GM21717 (cell line): ENCODE measurements around the gene DKK2.

Experiments used
- ATAC-seq: cut with Tn5 transposase; IDR thresholded peaks from one replicate; pipeline ENCODE4 v1.9.1; 2021; ENCODE audit warnings: mild to moderate bottlenecking, moderate library complexity; ENCODE audit not compliant: unreplicated experiment

Gene DKK2

GRCh38 chr4:107017443-107018343 lies 18.4 kb downstream of the DKK2 start:
- ATAC-seq = no peak

- ATAC-seq = no peak
These were observed 24.8 kb downstream of the DKK2 start for GRCh38 chr4:107011312-107011711.

DNA sequence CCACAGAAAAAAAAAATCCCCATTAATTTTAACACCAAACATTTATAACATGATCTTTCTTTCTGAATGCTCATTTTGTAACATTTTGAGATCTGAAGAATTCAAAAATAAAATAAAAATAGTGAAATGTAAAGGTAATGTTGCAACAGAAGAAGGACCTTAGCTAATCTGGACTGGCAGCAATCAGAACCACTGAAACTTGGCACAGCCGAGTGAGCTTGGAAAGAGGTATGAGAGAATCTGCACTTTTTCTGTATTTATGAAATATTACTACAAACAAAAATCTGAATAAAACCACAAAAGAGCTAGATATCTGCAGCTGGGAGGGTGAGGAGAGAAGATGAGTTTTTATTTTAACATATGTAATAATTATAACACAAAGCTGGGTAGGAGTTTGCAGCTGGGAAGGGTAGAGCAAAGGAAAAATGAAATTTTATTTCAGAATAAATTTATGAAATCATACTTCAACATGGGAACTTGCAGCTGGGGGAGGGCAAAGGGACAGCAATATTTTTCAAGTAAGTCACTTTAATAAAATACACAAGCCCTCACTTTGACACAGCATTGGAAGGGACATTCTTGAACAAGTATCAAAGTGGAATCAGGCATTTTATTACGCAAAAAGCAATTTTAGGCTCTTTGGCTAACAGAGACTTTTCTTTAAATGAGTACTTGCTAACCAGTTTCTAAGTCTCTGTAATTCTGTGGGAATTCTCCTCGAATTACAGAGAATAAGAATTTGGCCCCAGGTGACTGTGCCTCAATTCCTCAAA lies 26.7 kb downstream of the DKK2 start:
- ATAC-seq = no peak

- ATAC-seq = no peak
These were observed 28.0 kb downstream of the DKK2 start for GRCh38 chr4:107008115-107008514.

DNA sequence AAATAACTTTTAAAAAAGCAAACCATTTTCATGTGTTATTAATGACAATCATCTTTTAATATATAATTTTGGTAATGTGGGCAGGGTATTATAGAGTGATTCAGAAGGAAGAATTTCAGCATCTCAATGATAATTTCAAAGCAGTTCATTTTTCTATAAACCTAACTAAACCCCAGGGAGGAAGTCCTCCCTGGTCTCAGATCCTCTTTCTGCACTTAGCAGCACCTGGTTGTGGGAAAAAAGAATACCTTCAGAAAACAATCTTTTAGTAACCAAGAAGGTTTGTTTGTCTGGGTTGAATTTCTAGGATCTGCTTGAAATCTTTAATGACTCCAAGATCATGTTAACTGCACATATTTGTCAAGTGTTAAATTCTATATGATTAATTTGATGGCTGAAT lies 29.9 kb downstream of the DKK2 start:
- ATAC-seq = no peak

GRCh38 chr4:106996490-106996889 lies 39.6 kb downstream of the DKK2 start:
- ATAC-seq = no peak

- no peak for ATAC-seq
These were observed 42.3 kb downstream of the DKK2 start for GRCh38 chr4:106993827-106994226.

DNA sequence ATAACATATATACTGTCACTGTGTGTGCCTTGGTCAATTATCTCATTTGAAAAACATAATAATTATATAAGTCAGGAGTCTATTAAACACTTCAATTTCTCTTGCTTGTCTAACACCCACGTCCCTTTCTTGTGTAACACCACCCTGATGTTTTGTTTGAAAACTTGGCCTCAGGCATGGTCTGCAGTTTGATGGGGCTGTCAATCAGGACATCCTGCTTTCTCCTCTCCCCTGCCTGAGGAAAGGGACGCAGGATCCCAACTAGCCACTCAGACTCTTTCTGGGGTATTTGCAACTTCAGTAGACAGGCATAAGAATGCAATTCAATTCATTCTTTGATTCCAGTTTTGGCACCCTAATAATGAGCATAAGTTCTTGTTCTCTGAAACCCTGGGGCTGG lies 48.8 kb downstream of the DKK2 start:
- no peak for ATAC-seq

GRCh38 chr4:106986486-106986885 lies 49.6 kb downstream of the DKK2 start:
- ATAC-seq = no peak

GRCh38 chr4:106985830-106986229 lies 50.3 kb downstream of the DKK2 start:
- no peak for ATAC-seq

GRCh38 chr4:106982711-106983211 lies 53.4 kb downstream of the DKK2 start:
- no peak for ATAC-seq

DNA sequence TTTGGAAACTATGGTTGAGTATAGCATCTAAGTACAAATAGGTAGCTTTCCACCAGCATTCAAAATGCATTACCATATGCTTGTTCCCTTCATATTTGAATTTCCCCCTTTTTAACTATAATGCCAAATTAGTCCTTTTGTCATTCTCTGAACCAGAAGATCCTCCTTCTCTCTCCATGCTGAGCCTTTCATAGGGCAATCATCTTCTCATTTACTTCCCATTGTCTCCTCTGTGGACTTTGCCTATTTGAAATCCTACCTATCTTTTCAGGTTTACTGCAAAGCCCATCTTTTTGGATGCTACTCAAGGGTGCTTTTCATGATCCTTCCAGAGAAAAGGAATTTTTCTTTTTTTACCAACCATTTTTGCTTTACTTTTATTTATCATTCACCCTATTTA lies 54.7 kb downstream of the DKK2 start:
- ATAC-seq = no peak

DNA sequence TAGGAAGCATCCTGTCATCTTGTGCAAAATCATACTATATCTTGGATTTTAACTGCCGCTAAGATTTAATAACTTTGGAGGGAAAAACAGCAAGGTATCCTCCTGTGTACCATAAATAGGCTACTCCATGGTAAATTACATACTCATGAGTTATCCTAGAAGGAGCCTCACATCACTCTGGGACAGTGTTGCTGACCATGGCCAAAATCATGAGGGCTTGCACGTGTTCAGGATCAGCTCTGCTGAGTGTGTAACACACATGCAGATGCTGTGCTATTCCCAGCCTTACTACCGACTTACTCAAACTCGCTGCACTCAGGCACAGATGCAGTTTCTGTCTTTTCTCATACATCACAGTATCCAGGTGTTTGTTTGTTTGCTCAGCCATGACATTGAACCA lies 56.6 kb downstream of the DKK2 start:
- ATAC-seq = no peak

DNA sequence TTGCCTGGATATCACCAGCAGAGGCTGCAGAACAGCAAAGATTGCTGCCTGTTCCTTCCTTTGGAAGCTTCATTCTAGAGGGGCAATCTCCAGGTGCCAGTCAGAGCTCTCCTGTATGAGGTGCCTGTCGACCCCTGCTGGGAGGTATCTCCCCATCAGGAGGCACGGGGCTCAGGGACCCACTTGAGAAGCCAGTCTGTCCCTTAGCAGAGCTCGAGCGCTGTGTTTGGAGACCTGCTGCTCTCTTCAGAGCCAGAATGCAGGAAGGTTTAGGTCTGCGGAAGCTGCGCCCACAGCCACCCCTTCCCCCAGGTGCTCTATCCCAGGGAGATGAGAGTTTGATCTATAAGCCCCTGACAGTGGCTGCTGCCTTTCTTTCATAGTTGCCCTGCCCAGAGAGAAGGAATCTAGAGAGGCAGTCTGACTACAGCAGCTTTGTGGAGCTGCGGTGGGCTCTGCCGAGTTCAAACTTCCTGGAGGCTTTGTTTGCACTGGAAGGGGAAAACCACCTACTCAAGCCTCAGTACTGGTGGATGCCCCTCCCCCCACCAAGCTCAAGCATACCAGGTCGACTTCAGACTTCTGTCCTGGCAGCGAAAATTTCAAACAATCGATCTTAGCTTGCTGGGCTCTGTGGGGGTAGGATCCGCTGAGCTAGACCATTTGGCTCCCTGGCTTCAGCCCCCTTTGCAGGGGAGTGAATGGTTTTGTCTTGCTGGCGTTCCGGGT lies 57.9 kb downstream of the DKK2 start:
- ATAC-seq = no peak

DNA sequence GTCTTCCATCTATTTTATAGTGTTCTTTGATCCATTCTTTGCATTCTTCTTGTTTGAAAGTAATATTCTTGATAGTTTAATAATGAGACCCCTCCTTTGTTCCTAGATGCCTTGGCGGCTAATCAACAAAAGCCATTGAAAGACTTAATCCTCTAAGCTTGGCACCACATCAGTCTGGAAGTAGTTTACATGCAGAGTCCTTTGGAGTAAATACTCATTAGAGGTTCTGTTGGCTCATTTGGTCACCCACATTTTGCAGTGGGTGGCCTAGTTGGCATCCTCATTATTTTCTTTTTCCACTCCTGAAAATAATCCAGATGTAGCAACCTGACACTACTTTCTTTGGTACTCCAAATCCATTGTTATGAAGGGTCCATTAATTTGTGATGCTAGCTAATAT lies 64.5 kb downstream of the DKK2 start:
- ATAC-seq = no peak

DNA sequence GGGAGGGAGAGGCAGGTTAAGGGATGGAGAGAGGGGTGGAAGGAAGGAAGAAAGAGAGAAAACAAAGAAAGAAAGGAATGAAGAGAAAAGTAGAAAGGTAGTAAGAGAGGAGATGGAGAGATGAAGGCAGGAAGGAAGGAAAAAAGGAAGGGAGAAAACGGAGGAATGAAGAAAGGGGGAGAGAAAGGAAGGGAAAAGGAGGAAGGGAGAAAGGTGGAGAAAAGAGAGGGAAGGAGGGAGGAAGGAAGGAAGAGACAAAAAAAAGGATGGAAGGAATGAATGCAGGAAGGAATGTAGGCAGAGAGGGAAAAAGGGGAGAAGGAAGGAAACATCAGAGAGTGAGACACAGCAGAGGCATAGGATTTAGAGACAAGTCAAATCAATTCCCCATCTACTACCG lies 68.2 kb downstream of the DKK2 start:
- ATAC-seq = no peak

- ATAC-seq = no peak
These were observed 82.9 kb downstream of the DKK2 start for GRCh38 chr4:106953036-106953705.

GRCh38 chr4:106951891-106952290 lies 84.2 kb downstream of the DKK2 start:
- ATAC-seq = no peak

- no peak for ATAC-seq
These were observed 94.3 kb downstream of the DKK2 start for GRCh38 chr4:106941841-106942240.

- no peak for ATAC-seq
These were observed 105.6 kb downstream of the DKK2 start for GRCh38 chr4:106930522-106930921.

DNA sequence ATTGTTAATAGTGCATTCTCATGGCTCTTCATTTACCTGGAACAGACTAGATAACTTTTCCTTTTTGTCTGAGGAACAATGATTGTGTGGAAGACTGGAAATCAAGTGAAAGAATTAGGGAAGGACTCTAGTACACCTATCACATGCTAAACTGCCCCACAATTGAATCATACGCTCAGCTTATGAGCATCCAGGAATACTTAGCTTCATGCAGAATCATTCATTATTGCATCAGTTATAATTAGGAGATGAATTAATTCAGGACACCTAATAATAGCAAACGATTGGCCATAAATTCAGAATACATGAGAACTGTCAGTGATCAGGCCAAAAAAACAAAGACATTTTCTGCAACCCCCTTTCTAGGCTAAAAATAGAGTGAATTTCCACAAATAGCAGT lies 106.9 kb downstream of the DKK2 start:
- no peak for ATAC-seq
